Measurements from ENCODE around the gene PRAME. TPM values are rescaled to one million over a fixed set of nuclear protein-coding genes. Genes with fewer than 3 reads are reported as not detected.
"Not testable (repeated sequence)": the region's sequence is repeated elsewhere in the genome, so short reads cannot be mapped to it uniquely, and the experiment has no call there.

Gene PRAME, protein sequence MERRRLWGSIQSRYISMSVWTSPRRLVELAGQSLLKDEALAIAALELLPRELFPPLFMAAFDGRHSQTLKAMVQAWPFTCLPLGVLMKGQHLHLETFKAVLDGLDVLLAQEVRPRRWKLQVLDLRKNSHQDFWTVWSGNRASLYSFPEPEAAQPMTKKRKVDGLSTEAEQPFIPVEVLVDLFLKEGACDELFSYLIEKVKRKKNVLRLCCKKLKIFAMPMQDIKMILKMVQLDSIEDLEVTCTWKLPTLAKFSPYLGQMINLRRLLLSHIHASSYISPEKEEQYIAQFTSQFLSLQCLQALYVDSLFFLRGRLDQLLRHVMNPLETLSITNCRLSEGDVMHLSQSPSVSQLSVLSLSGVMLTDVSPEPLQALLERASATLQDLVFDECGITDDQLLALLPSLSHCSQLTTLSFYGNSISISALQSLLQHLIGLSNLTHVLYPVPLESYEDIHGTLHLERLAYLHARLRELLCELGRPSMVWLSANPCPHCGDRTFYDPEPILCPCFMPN
- total RNA-seq: not detected in 2 replicates

DNA sequence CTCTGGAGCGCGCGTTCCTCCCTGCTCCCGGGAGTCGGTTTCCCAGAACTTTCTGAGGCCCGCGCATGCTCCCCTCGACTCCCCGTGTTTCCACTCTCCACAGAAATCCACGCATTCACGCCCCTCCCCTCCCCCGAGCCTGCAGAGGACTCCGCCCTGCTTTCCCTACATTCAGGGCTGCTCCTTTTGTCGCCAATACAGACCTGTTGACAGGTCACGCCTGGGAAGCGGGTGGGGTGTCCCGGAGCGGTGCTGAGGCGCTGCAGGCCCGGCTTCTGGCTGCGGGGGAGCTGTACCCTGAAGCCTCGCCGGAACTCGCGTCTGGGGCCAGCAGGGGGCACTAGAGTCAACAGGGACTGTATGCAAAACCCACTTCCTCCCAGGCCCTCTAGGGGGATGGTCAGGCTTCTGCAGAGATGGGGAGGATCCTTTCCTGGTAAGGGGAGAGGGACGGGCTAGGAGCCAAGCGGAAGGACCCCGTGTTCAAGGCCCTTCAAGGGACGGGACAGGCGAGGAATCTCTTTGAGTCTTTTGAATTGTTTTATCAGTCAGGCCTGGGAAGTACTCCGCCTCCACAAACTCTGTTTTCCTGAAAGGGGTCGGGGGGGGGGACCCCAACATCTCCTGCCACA, at the start of gene PRAME:
Gene PRAME (minus strand): TSS at position 294 of the 632 bp plus-strand sequence. CDS start 2,433 bp downstream, outside the sequence.
- Mint-ChIP-seq H3K27me3 (peaks cover 3% of the 10 kb centered on the region), H3K27ac (peak within 1 kb of the TSS; percentile 53), H3K4me1 (peaks cover 4% of the 10 kb centered on the region), H3K9me3 (no peaks in the 10 kb centered on the region), H3K4me3 (no peak within 1 kb of the TSS), H3K36me3 (ENCODE audit: low read depth) (no peaks in the 10 kb centered on the region)
- intact Hi-C loops (cut with micrococcal nuclease): no loop called here
- peak; percentile 93 for DNase-seq

DNA sequence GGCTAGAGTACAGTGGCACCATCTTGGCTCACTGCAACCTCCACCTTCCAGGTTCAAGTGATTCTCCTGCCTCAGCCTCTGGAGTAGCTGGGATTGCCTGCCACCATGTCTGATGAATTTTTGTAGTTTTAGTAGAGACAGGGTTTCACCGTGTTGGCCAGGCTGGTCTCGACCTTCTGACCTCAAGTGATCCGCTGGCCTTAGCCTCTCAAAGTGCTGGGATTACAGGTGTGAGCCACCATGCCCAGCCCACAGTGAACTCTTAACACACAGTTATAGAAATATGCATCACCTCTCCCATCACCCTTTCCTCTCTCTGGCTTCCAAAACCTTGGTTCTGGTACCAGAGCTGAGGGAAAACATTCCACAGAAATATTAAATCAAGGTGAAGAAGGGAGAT, 49.0 kb upstream of the PRAME start:
- H3K9me3 Mint-ChIP-seq; H3K4me3 Mint-ChIP-seq; intact Hi-C loops (cut with micrococcal nuclease); H3K4me1 Mint-ChIP-seq; H3K27ac Mint-ChIP-seq; DNase-seq; H3K27me3 Mint-ChIP-seq; H3K36me3 Mint-ChIP-seq (ENCODE audit: low read depth): not testable (repeated sequence)

DNA sequence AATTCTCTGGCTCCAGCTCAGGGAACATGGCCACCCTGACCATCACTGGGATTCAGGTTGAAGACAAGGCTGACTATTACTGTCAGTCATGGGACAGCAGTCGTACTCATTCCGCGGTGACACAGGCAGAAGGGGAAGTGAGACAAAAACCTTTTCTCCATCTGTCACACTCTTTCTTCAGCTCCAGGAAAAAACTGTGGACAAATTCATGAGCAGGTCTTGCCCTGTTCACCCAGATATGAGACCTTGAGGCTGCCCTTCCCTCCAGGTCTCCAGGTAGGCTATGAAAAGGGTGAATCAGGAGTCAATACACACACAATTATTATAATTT, 46.0 kb upstream of the PRAME start:
- Mint-ChIP-seq H3K36me3 (ENCODE audit: low read depth) (no peaks in the 10 kb centered on the region), H3K4me1 (no peaks in the 10 kb centered on the region), H3K27me3 (peaks cover 6% of the 10 kb centered on the region), H3K27ac (no peak overlapping the region), H3K4me3 (no peak overlapping the region), H3K9me3 (no peaks in the 10 kb centered on the region)
- DNase-seq: no peak
- intact Hi-C loops (cut with micrococcal nuclease): no loop called here

DNA sequence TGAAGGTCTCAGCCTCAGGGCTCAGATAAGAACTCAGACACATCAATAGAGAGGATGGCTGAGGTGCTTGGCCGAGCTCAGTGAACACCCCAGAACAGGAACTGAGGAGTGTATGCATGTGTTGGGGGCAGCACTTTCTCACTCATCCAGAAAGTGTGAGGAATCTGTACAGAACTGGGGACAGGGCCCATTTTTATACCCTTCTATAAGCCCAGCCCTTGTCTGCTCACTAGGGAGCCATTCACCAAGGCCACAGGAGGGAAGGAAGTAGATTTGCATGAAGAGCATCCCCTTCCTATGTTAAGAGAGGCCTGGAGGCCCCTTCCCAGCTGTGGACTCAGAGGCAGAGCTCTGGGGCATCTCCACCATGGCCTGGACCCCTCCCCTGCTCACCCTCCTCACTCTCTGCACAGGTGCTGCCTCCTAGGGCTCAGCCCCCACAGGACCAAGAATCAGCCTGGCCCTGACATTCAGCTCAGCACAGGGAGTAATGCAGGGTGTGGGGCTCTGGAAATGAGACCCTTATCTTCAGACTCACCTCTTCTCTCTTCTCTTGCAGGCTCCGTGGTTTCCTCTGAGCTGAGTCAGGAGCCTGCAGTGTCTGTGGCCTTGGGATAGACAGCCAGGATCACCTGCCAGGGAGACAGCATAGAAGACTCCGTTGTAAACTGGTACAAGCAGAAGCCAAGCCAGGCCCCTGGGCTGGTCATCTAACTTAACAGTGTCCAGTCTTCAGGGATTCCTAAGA, 45.4 kb upstream of the PRAME start:
- intact Hi-C loops (cut with micrococcal nuclease): no loop called here
- H3K4me3 Mint-ChIP-seq: no peak overlapping the region
- H3K27me3 Mint-ChIP-seq: peaks cover 6% of the 10 kb centered on the region
- no peaks in the 10 kb centered on the region for H3K36me3 Mint-ChIP-seq (ENCODE audit: low read depth)
- H3K9me3 Mint-ChIP-seq: no peaks in the 10 kb centered on the region
- no peak overlapping the region for H3K27ac Mint-ChIP-seq
- H3K4me1 Mint-ChIP-seq: no peaks in the 10 kb centered on the region
- DNase-seq: no peak

DNA sequence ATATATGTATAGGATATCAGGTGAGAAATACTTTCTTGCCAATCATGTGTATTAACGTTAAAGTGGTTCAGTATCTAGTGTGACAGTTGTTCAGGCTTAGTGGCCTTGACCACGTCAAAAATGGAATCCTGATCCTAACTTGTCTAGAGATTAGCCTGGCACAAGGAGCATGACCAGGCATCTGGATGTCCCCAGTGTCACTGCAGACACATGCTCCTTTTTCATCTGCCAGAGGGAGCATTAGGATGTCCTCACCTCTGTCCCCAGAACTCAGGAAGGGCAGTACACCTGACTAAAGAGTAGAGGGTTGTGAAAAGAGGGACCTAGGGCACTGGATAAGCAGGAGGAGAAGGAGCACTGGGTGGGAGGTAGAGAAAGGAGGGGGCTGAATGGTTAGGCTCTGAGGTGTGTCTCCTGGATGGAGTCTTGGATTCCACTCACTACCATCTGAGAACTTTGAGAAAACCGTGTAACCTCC, 44.4 kb upstream of the PRAME start:
- intact Hi-C loops (cut with micrococcal nuclease): no loop called here
- Mint-ChIP-seq H3K4me3 (no peak overlapping the region), H3K4me1 (no peaks in the 10 kb centered on the region), H3K36me3 (ENCODE audit: low read depth) (no peaks in the 10 kb centered on the region), H3K9me3 (no peaks in the 10 kb centered on the region), H3K27ac (no peak overlapping the region), H3K27me3 (peaks cover 2% of the 10 kb centered on the region)
- no peak for DNase-seq

DNA sequence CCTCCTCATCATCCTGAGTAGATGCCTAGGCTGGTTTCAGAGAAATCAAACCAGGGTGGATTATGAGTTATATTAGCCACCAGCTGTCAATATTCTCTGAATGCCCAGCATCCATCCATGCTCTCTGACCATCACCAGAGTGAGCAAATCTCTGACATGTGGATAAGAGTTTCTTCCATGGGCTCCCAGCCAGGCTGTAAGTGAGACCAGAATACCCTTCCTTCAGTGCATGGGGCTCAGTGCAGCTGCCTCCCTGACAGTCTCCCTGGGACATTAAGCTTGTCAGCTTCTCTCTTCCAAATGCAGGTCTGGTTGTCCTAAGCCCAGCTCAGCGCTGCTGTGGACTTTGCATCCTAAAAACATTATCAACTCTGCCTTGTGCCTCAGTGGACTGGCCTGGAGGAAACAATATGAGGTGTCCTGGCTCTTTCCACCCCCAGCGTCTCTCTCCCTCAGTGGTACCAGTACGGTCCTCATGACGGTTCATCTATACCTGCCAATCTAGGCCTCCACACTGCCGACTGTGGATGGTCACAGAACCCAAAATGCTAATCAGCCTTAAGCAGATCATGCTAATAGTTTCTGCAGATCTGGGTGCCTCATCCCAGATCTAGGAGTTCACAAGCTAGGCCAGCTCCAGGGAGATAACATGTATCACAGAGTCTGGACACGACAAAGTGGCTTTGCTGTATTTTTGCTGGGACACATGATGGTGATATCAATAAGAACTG, 41.6 kb upstream of the PRAME start:
- DNase-seq: peak; percentile 40
- intact Hi-C loops (cut with micrococcal nuclease): no loop called here
- no peaks in the 10 kb centered on the region for H3K4me1 Mint-ChIP-seq
- H3K36me3 Mint-ChIP-seq (ENCODE audit: low read depth): no peaks in the 10 kb centered on the region
- no peak overlapping the region for H3K27ac Mint-ChIP-seq
- H3K4me3 Mint-ChIP-seq: no peak overlapping the region
- H3K9me3 Mint-ChIP-seq: no peaks in the 10 kb centered on the region
- peaks cover 7% of the 10 kb centered on the region for H3K27me3 Mint-ChIP-seq

DNA sequence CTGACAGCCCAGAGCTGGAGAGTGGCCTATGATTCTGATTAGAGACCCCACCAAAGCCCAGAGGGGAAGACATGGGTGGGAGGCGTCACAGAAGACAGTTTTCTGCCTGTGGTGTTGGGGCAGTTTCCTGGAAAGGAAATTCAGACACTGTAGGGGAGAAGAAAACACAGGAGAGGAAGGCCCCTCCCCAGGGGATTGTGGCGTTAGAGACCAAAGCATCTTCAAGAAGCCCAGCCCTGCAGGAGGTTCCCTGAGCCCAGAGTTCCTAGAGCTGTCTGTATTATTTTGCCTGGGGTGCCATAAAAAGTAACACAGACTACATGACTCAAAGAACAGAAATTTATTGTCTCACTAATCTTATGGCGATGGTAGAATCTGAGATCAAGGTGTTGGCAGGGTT, 40.2 kb upstream of the PRAME start:
- intact Hi-C loops (cut with micrococcal nuclease): no loop called here
- peak; percentile 50 for DNase-seq
- H3K36me3 Mint-ChIP-seq (ENCODE audit: low read depth): no peaks in the 10 kb centered on the region

DNA sequence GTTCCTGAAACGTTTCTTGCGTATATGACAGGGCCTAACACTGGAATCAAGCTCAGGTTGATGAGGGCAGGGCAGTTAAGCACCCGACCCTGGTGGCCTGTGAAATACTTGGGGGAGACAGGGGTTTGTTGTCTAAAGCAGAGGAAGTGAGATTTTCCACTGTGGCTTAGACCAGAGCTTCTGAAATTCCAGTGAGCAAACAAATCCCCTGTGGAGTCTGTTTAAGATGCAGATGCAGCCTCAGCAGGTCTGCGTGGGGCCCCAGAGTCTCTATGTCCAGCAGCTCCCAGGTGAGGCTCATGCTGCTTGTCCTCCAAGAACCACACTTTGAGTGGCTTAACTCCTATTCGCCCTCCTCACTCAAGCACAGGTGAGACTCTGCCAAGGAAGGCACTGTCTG, 39.1 kb upstream of the PRAME start:
- H3K27ac Mint-ChIP-seq: no peak overlapping the region

More for the DNA sequence above, 40.2 kb upstream of the PRAME start:
- no peaks in the 10 kb centered on the region for H3K9me3 Mint-ChIP-seq
- peaks cover 7% of the 10 kb centered on the region for H3K27me3 Mint-ChIP-seq
- H3K4me1 Mint-ChIP-seq: no peaks in the 10 kb centered on the region
- no peak overlapping the region for H3K4me3 Mint-ChIP-seq
- no peak overlapping the region for H3K27ac Mint-ChIP-seq

DNA sequence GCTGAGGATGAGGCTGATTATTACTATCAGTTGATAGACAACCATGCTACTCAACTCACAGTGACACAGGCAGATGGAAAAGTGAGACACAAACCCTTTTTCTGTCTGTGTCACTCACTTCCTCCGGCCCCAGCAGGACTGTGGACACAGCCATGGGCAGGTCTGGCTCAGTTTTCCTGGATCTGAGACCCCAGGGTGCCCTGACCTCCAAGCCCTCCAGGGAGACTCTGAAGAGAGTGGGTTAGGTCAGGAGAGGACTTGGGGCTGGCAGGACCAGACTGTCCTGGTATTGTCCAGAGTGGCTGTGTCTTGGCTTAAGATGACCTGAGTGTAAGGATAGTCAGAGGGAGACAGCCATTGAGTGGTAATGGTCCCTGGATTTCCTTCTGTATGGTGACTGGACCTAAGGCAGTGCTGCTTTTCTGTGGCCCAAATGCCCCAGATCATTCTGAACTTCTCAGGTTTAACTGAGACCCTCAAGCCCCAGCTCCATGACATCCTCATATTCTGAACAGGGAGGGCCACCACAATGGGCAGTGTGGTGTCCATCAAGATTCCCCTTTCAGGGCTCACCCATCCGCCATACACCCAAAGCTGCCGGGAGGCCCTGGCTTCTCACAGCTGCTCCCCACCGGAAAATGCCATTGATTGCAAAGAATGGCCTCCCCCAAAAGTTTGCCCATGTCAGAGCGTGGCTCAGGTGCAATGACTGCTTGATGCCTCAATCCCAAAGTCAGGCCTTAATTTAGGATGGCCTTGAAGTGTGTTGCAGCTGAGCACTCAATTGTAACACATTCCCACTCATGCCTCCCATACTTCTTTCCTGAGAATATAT, 36.2 kb upstream of the PRAME start:
- H3K4me1 Mint-ChIP-seq: peaks cover 2% of the 10 kb centered on the region
- peaks cover 18% of the 10 kb centered on the region for H3K27me3 Mint-ChIP-seq
- H3K36me3 Mint-ChIP-seq (ENCODE audit: low read depth): no peaks in the 10 kb centered on the region
- intact Hi-C loops (cut with micrococcal nuclease): loop anchor here (2.0 kb wide), 1 partner anchor 94 kb away; no protein-coding TSS in a partner anchor
- H3K27ac Mint-ChIP-seq: no peak overlapping the region
- H3K9me3 Mint-ChIP-seq: no peaks in the 10 kb centered on the region
- H3K4me3 Mint-ChIP-seq: no peak overlapping the region
- peak; percentile 45 for DNase-seq

More for the DNA sequence above, 39.1 kb upstream of the PRAME start:
- DNase-seq: peak; percentile 43
- Mint-ChIP-seq H3K4me3 (no peak overlapping the region), H3K27me3 (peaks cover 7% of the 10 kb centered on the region), H3K4me1 (peaks cover 2% of the 10 kb centered on the region), H3K9me3 (no peaks in the 10 kb centered on the region), H3K36me3 (ENCODE audit: low read depth) (no peaks in the 10 kb centered on the region)
- intact Hi-C loops (cut with micrococcal nuclease): no loop called here

DNA sequence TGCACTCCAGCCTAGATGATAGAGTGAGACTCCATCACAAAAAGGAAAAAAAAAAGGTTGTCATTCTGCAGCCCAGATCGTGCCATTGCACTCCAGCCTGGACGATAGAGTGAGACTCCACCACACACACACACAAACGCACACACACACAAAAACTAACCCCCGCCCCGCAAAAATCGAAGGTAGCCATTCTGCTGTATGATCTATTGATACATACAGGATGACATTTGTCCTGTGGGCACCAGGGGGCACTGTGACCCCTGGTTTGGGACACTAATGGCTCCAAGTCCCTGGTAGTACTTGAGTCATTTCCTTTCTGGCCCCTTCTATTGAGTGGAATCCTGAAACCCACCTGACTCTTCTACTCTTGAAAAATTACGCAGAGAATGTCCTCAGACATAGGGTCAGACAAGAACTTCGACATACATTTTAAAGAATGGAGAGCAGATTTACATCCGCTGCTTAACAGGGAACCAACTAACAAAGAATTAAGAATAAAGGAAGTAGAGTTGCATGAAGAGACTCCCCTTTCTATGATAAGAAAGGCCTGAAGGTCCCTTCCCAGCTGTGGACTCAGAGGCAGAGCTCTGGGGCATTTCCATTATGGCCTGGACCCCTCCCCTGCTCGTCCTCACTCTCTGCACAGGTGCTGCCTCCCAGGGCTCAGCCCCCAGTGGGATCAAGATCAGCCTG, 35.0 kb upstream of the PRAME start:
- Mint-ChIP-seq H3K4me1 (peaks cover 2% of the 10 kb centered on the region), H3K36me3 (ENCODE audit: low read depth) (no peaks in the 10 kb centered on the region), H3K4me3 (no peak overlapping the region), H3K9me3 (no peaks in the 10 kb centered on the region), H3K27ac (peak overlapping the region; percentile 36), H3K27me3 (peaks cover 18% of the 10 kb centered on the region)
- DNase-seq: peak; percentile 86
- intact Hi-C loops (cut with micrococcal nuclease): loop anchor here (2.0 kb wide), 1 partner anchor 95 kb away; no protein-coding TSS in a partner anchor

DNA sequence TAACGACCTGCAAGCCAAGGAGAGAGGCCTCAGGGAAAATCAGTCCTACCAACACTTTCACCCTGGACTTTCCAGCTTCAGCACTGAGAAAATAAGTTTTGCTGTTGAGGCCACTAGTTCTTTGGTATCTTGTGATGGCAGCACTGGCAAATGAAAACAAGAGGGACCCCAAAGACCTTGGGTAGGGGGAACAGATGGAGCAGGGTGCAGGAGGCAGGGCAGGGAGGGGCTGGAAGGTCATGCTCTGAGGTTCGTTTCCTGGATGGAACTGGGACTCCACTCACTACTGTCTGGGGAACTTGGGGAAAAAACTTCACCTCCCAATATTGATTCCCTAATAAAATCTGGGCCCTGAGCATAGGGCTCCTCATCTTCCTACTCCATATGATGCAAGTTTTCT, 34.2 kb upstream of the PRAME start:
- H3K36me3 Mint-ChIP-seq (ENCODE audit: low read depth): no peaks in the 10 kb centered on the region
- H3K4me3 Mint-ChIP-seq: no peak overlapping the region
- no peak overlapping the region for H3K27ac Mint-ChIP-seq
- intact Hi-C loops (cut with micrococcal nuclease): no loop called here
- DNase-seq: peak; percentile 17
- H3K9me3 Mint-ChIP-seq: no peaks in the 10 kb centered on the region
- H3K27me3 Mint-ChIP-seq: peaks cover 21% of the 10 kb centered on the region
- peaks cover 3% of the 10 kb centered on the region for H3K4me1 Mint-ChIP-seq

Measured in activated CD4-positive, alpha-beta T cell treated with anti-CD3 and anti-CD28 coated beads, Interleukin-2, amount 10 ng/mL, durations not matched to agents 24 days and 14 days (primary cell).